Neural progenitor cell (in vitro differentiated cells): Measurements from ENCODE around the gene NUDT1.

Source experiments
- CTCF ChIP-seq: fragments of 200-600 bp; sonication (generic); IDR thresholded peaks from 2 replicates; pipeline ENCODE4 v1.5.1; 2017; ENCODE audit warnings: antibody characterized with exemption, mild to moderate bottlenecking
- EZH2 ChIP-seq: fragments of 200-600 bp; sonication (generic); IDR thresholded peaks from 2 replicates; pipeline ENCODE4 v1.6.1; 2017; ENCODE audit warnings: antibody characterized with exemption, mild to moderate bottlenecking, moderate library complexity

DNA sequence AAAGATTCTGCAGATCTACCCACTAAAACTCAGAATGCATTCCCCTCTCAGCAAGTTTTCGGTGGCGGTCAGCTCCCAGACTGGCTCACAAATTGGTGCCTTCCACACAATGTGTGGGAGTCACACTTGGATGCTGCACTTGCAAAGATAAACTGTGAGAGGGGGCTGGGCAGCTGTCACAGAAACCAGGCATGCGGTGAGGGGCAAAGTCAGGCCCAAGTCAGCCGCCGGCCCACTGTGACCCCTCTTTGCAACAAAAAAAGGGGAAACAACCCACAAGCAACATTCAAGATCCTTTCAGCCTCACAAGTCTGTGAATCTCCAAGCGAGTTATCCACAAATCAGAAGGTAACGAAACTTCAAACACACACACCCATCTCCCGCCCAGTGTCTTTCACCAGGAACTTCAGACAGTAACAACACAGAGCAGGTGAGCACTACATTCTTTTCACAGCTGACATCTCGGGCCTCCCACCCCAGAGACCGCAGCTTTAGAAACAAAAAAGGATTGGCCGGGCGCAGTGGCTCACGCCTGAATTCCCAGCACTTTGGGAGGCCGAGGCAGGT, 40.2 kb downstream of the NUDT1 start:
- TF ChIP-seq CTCF (no peak), EZH2 (no peak)
